Stromal cell of bone marrow (primary cell): ENCODE measurements around the gene NXT1.
A peak's percentile ranks its signal among the peaks of the same experiment; 100 is the strongest.

Experiments used
- DNase-seq: peaks from one replicate; pipeline ENCODE4 v3.0.0-alpha.2; 2012; ENCODE audit warnings: low read depth

The NXT1 gene

GRCh38 chr20:23361119-23361475, 10.5 kb downstream of the NXT1 start:
- DNase-seq, result no peak

DNA sequence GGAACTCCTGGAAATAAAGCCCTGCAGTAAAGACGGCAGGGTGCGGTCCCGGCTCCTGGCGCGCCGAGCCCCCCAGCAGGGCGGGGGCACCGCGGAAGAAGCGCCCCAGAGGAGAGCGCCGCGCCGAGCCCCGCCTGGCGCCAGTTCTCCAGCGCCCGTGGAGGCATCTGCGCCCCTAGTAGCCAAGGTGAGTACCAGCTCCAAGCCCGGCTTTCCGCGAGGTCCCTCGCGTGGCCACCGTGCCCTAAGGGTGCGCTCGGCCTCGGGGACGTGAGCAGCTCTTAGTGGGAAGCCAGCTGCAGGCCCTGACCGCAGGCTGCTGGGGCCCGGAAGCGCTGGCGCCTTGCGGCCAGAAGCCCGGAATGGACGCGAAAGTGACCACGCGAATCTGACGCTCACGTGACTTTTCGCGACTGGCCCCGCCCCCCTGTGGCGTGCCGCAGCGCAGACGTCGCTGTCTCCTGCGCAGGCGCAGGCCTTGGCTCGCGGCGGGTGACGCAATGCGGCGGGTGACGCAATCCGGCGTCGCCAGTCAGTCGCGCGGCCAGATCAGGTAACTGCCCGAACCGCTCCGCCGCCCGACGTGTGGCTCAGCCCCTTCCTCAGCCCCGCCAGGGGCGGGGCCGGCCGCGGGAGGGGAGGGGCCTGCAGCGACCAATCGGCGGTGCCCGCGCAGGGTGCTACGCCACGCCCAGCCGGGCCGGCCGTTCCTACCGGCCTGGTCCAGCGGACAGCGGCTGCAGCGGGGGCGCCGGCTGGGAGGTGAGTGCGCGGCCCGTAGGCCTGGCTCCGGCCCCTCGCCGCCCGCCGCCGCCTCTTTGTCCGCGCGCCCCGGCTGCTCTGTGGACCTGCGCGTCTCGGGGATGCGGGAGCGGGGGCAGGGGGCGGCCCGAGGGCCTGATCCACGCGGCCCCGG, 11.1 kb downstream of the NXT1 start, which contains the start of gene GZF1:
TSS of gene GZF1 (plus strand) at position 707 of the 916 bp plus-strand sequence. CDS start 2,202 bp downstream, outside the sequence.
- DNase-seq, result peak; percentile 92

DNA sequence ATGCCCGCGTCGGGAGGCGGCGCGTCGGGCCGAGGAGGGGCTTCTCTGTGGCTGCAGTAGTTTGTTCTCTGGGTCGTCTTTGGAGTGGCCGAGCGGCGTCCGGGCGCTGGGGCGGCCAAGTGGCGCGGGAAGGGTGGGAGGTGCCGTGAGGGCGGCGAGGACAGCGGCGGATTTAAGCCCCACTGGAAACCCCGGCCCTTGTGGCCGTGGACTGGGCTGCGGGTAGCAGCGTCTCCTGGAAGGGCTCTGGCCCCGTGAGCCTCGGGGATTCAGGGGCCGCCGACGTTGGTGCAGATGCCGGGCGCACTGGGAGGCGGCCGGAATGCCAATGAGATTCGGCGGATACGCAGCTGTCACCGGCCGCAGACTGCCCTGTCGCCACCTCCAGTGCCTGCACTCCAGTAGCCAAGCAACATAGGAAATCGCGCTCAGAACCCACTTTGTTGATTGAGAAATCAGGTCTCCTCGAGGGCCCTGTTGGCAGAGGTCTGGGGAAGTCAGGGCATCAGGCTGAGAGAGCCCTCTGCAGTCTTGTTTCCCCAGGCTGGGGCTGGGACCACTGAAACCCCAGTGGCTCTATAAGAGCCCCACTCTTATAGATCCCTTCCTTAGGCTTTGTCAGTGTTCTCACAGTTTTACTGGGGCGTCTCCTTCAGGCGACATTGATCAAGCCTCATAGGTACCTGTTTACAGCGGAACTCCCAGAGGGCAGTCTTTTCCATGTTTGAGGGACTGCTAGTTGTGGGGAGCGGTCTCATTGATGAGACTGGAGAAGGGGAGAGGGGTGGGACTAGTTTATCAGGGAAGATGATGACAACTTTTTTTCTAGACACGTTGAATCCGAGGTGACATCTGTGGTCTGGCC, 12.0 kb downstream of the NXT1 start:
- no peak for DNase-seq

- DNase-seq, result no peak
Measured at GRCh38 chr20:23363257-23363649, 12.7 kb downstream of the NXT1 start.

- no peak for DNase-seq
Measured at GRCh38 chr20:23365390-23366165, 15.0 kb downstream of the NXT1 start.

DNA sequence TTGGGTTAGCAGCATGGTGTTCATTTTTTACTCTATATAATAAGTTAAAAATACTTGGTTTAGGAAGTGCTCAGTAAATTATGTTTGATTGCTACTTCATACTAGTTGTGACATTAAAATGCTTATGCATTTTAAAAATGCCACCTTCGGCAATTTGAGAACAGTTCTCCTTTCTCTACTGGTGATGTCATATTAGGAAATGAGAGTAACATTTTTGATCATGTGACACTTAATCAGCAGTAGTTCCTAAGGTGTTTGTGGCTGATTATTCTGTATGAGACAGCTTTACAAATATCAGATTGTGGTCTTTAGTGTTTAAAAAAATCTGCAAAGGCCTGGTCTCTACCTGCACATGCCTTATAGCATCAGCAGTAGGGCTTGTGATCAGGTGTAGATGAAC, 15.8 kb downstream of the NXT1 start:
- no peak for DNase-seq

- DNase-seq, result no peak
Measured at GRCh38 chr20:23367770-23368169, 17.2 kb downstream of the NXT1 start.

- no peak for DNase-seq
Measured at GRCh38 chr20:23368316-23369071, 17.9 kb downstream of the NXT1 start.

DNA sequence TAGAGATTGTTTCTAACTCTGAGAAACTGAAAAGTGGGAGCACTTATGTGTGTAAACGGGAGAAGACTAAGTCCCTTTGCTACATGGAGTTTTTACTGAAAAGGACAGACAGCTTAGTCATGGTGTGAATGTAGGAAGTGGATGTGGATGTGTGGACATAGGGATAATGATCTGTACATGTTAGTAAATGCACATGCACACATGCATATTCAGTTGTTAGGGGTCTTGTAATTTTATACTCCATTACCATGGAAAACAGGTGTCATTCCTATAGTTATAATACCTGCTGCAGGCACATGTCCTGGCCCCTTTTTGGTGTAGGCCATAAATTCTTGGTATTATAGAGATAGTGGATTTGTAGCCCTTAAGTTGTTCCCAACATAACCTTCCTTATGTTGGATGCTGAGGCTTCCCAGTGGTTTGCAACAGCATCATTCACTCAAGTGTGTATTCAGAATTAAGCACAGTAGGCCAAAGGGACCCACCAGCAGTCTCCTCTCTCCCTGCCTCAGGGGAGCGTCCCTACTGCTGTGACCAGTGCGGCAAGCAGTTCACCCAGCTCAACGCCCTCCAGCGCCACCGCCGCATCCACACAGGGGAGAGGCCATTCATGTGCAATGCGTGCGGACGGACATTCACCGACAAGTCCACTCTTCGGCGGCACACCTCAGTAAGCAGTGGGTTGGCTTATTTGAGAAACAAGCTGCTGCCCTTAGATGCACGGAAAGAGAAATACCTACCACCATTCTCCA, 18.7 kb downstream of the NXT1 start:
- no peak for DNase-seq

GRCh38 chr20:23370274-23370673, 19.7 kb downstream of the NXT1 start:
- DNase-seq, result no peak

DNA sequence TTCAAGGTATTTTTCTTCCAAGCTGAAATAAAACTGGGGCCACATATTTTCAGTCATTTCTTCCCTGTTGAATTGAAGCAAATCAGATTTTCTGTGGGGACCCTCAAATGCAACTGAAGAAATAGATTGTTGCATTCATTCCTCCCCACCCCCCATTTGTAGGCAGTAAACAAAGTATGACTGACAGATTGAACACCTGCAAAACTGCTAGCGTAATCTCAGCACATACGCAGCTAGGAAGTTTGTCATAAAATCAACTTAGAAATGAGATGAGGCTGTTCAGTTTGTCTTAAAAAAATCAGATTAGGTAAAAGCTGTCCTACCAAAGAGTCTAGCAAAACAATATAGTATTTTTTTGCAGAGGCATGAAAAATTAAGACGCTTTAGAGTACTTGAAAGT, 20.3 kb downstream of the NXT1 start:
- no peak for DNase-seq

DNA sequence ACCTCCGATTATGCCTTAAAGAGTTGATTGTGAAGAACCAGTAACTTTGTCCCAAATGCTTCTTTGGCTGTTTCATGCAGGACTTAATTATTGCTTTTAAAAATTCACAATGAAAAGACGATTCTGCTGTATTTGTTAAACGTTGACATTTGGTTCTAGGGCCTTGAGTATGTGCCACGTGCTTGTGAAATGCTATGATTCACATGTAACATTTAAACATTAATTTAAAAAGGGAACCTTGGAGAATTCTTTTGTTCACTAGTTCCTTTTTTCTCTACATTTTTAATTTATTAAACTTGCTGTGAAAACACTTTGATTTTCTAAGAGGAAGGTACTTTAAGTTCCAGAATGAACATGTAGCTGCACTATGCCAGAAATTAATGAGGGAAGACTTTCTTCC, 20.9 kb downstream of the NXT1 start:
- DNase-seq, result no peak

DNA sequence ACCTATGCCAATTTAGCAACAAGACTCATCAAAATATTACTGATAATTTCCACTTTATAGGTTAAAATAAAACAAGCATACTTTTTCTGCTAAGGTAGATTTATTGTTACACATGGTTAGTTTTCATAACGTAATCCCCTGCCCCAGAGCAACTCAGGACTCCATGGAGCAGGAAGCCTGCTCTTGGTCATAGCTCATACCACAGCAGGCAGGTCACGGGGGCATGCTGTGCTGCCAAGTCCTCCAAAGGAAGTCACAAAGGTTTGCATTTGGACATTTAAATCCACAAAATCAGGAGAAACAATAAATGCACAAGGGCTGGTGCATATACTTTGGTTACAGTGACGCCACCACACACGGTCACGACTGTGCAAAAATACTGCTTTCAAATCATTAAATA, 23.9 kb downstream of the NXT1 start:
- no peak for DNase-seq

DNA sequence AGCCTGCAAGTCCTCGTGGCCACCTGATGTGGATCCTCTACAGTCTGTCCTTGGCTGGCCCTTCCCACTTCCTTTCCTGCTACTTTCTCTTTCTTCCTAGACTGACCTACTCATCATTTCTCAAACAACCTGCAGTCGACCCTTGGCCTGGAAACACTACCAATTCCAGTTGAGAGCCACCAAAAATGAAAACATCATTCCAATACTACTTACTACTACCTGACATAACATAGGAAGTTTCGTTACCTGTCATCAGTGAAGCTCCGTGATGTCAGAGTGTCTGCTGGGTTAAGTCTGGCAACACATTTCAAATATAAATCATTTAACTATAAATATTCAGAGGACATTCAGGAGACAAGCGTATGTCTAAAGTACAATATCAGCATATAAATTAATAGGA, 25.2 kb downstream of the NXT1 start:
- DNase-seq, result no peak

GRCh38 chr20:23379772-23380171, 29.2 kb downstream of the NXT1 start:
- no peak for DNase-seq

DNA sequence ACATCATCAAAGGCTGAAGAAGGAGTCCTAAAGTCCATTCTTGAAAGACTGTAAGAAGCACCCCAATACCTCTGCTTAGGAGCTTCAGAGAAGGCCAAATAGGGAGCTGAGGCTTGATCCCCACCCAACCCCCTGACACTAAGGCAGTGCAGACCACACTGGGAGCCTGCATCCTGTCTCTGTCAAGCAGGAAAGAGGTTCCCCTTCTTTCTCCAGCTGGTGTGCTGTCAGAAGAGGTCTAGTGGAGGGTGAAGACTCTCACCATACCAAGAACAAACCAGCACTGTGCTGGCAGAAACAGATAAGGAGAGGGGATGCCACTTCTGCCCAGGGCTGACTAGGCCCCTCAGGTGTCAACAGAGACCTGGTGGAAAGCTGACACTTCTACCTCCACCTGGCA, 31.3 kb downstream of the NXT1 start:
- no peak for DNase-seq

- no peak for DNase-seq
Measured at GRCh38 chr20:23386304-23387117, 35.9 kb downstream of the NXT1 start.

GRCh38 chr20:23387118-23387443, 36.5 kb downstream of the NXT1 start:
- no peak for DNase-seq

- no peak for DNase-seq
Measured at GRCh38 chr20:23390091-23390774, 39.6 kb downstream of the NXT1 start.
